Measurements from ENCODE around the gene ATAT1. TPM values are rescaled to one million over a fixed set of nuclear protein-coding genes. Genes with fewer than 3 reads are reported as not detected.

ATAT1 gene
- polyA plus RNA-seq, 1 of the 3 experiments (the other 2 are of a cell fraction) = 36.2 TPM

- TF ChIP-seq EP300 (IDR thresholded peaks at IDR 0.05; ENCODE audit: borderline replicate concordance in 1 of 2, low read depth in 1 of 2, low read length in 1 of 2) (peak; percentile 31 to 34; a peak in 2 of 4 replicates), RCOR1 (IDR thresholded peaks at IDR 0.05; ENCODE audit: low read length) (peak; percentile 90), USF1 (IDR thresholded peaks at IDR 0.05; ENCODE audit: borderline replicate concordance, low read depth) (no peak), EZH2phosphoT487 (IDR thresholded peaks at IDR 0.05; ENCODE audit: borderline replicate concordance, low read depth) (no peak), USF2 (IDR thresholded peaks at IDR 0.05; ENCODE audit: borderline replicate concordance, low read depth, low read length) (no peak), SMC3 (IDR thresholded peaks at IDR 0.05; ENCODE audit: low read depth, low read length) (peak; percentile 50; the same call in 1 of the 2 replicates), ELF1 (IDR thresholded peaks at IDR 0.05) (peak; percentile 90), IRF3 (IDR thresholded peaks at IDR 0.05; ENCODE audit: low read depth, low read length) (no peak), TCF12 (IDR thresholded peaks at IDR 0.05) (peak; percentile 27; the same call in 1 of the 2 replicates), FOXM1 (IDR thresholded peaks at IDR 0.05; ENCODE audit: low read depth) (no peak), FOXJ3 (CRISPR knock-in tag; IDR thresholded peaks at IDR 0.05) (no peak), CTCF (IDR thresholded peaks at IDR 0.05) (peak; percentile 96), REST (IDR thresholded peaks at IDR 0.05; ENCODE audit: low read depth, low read length) (peak; percentile 18; the same call in 1 of the 2 replicates), ZBTB33 (IDR thresholded peaks at IDR 0.05; ENCODE audit: borderline replicate concordance, low read depth) (peak; percentile 94), POLR2AphosphoS5 (IDR thresholded peaks at IDR 0.05; ENCODE audit: low read depth, low read length) (peak; percentile 80; the same call in 1 of the 2 replicates), TEAD4 (IDR thresholded peaks at IDR 0.05; ENCODE audit: borderline replicate concordance, insufficient read depth) (no peak), MXI1 (IDR thresholded peaks at IDR 0.05; ENCODE audit: low read depth, low read length) (peak; percentile 82), TAF1 (IDR thresholded peaks at IDR 0.05; ENCODE audit: borderline replicate concordance, low read depth, low read length) (peak; percentile 71)
Measured at GRCh38 chr6:30672445-30673253, 46.0 kb downstream of the ATAT1 start, which contains the start of gene DHX16 (continued).

All from SK-N-SH (cell line).